Activated CD4-positive, alpha-beta T cell treated with anti-CD3 and anti-CD28 coated beads, Interleukin-2, amount 50 U/mL, for 4 hours (primary cell): Measurements from ENCODE around the gene SUPT20HL1.

Source experiments
- DNase-seq, 2 experiments: peaks; one replicate each; pipeline ENCODE4 v3.0.0-alpha.2; 2020

Gene SUPT20HL1

GRCh38 chrX:24399550-24399949 lies 39.1 kb downstream of the SUPT20HL1 start:
- no peak for DNase-seq

GRCh38 chrX:24405959-24406358 lies 45.5 kb downstream of the SUPT20HL1 start:
- DNase-seq: no peak
